Measurements from ENCODE around the gene FXYD2. TPM values are rescaled to one million over a fixed set of nuclear protein-coding genes. Genes with fewer than 3 reads are reported as not detected.

The FXYD2 gene
- total and polyA plus RNA-seq, 2 of the 4 experiments (the other 2 are of a cell fraction) = 0.09 TPM; not detected in 1

- Histone ChIP-seq H2AK5ac (ENCODE audit: low read depth, low read length) (no peak overlapping the region), H4K20me1 (ENCODE audit: insufficient read depth, low read length) (no peaks in the 10 kb centered on the region), H3K4me1 (ENCODE audit: control insufficient read depth, insufficient read depth, low read length) (peaks cover 5% of the 10 kb centered on the region; the same call in 1 of the 2 replicates), H2BK15ac (ENCODE audit: low read depth, low read length) (no peak overlapping the region), H2AK9ac (replicated peaks; ENCODE audit: low read depth, low read length, poor library complexity) (no peak overlapping the region), H2BK120ac (ENCODE audit: low read depth, low read length) (no peak overlapping the region), H3K4me3 (ENCODE audit: insufficient read depth, low read depth, low read length) (no peak overlapping the region), H3K18ac (ENCODE audit: low read depth, low read length) (no peak overlapping the region), H3K27ac (ENCODE audit: insufficient read depth, low read length) (no peak overlapping the region), H2BK20ac (ENCODE audit: low read depth, low read length) (no peak overlapping the region), H3K27me3 (ENCODE audit: control insufficient read depth, insufficient read depth, low read length) (no peaks in the 10 kb centered on the region; the same call in 1 of the 2 replicates), H3K9ac (ENCODE audit: low read depth, low read length) (no peak overlapping the region), H3K79me1 (ENCODE audit: low read depth in 1 of 2, low read length in 2 of 2) (no peaks in the 10 kb centered on the region), H3K4ac (ENCODE audit: low read depth, low read length) (no peak overlapping the region), H3K14ac (replicated peaks; ENCODE audit: low read depth, low read length) (no peak overlapping the region), H3K9me3 (ENCODE audit: control insufficient read depth, insufficient read depth, low read length) (no peaks in the 10 kb centered on the region), H3K4me2 (ENCODE audit: low read depth, low read length) (no peak overlapping the region), H4K8ac (ENCODE audit: low read depth in 2 of 2, low read length in 2 of 2) (no peak overlapping the region), H3K56ac (ENCODE audit: extremely low read depth, insufficient read depth, low read length) (no peak overlapping the region), H3K36me3 (ENCODE audit: control insufficient read depth, insufficient read depth, low read length) (no peaks in the 10 kb centered on the region), H3K9me1 (ENCODE audit: insufficient read depth, low read length) (no peaks in the 10 kb centered on the region), H2BK5ac (ENCODE audit: low read depth, low read length, poor library complexity, severe bottlenecking) (no peak overlapping the region), H3K23ac (ENCODE audit: low read depth, low read length) (no peak overlapping the region), H4K91ac (ENCODE audit: insufficient read depth, low read depth, low read length) (no peak overlapping the region), H4K5ac (ENCODE audit: low read depth, low read length) (no peak overlapping the region), H2AFZ (replicated peaks; ENCODE audit: low read length, poor library complexity) (no peak overlapping the region)
- ATAC-seq (ENCODE audit: low read depth) (no peak), DNase-seq (no peak)
- in situ Hi-C loops (cut with MboI; ENCODE audit: low sequenced_read_pairs) = no loop called here
- no peak for TF ChIP-seq RAD21 (IDR thresholded peaks at IDR 0.05; ENCODE audit: low read length)
- no peak for TF ChIP-seq ELK1 (IDR thresholded peaks at IDR 0.05; ENCODE audit: borderline replicate concordance, low read depth, low read length)
- TF ChIP-seq POLR2A (IDR thresholded peaks at IDR 0.05; ENCODE audit: low read depth, low read length) = no peak
- TF ChIP-seq SMC3 (IDR thresholded peaks at IDR 0.05; ENCODE audit: low read depth, low read length) = no peak
- no peak for TF ChIP-seq CEBPB (IDR thresholded peaks at IDR 0.05; ENCODE audit: low read depth, low read length)
- no CpG with 5 or more reads among the region's 10 CpGs for WGBS, 2 experiments (ENCODE audit: extremely low coverage in 2 of 2, insufficient read length in 1 of 2)
- intact Hi-C loops (cut with micrococcal nuclease) = no loop called here
- no TSS peak for BruUV-seq (replicated peaks)
- dilution Hi-C loops (cut with HindIII; ENCODE audit: low sequenced_read_pairs, unreplicated experiment) = no loop called here
- POLR2A ChIA-PET (ENCODE audit: unreplicated experiment) = no interaction called here
- CTCF ChIA-PET = interaction anchor here (1.0 kb wide), 1 partner anchor 394 kb away, joined by 3 read pairs; no protein-coding TSS in a partner anchor
These were observed 4.0 kb downstream of the FXYD2 start for GRCh38 chr11:117820516-117820915.

All from IMR-90 (cell line).